Caco-2 (cell line): ENCODE measurements around the gene SLC16A12. TPM values are rescaled to one million over a fixed set of nuclear protein-coding genes. Genes with fewer than 3 reads are reported as not detected.

ENCODE experiments used
- BruUV-seq: library from RNA; stranded (reverse); fragments of 400-500 nt; replicated peaks from 2 replicates; lab custom pipeline; 2021; lab: Mats Ljungman, UMichigan
- CTCF ChIA-PET: fragments of 300-600 bp; sonication (Branson Sonifier 250); formaldehyde crosslinking; loops from one replicate; lab custom pipeline; 2022; ENCODE audit warnings: antibody characterized with exemption; lab: Charles Lee
- POLR2A ChIA-PET: fragments of 300-600 bp; sonication (Branson Sonifier 250); formaldehyde crosslinking; loops from one replicate; lab custom pipeline; 2022; ENCODE audit warnings: antibody characterized with exemption; lab: Charles Lee
- DNase-seq, 2 experiments: peaks; one replicate each; pipeline versions ENCODE4 v3.0.0 to v3.0.0-alpha.2; 2020 to 2022
- H3K27me3 ChIP-seq: replicated peaks from 2 replicates; pipeline ENCODE4 v1.6.0; 2011; ENCODE audit warnings: low read length; ENCODE audit not compliant: control insufficient read depth, insufficient read depth
- H3K36me3 ChIP-seq: 2 replicates; pipeline ENCODE4 v1.5.1; 2011; ENCODE audit warnings: low read length; ENCODE audit not compliant: control insufficient read depth, insufficient read depth
- H3K4me1 ChIP-seq: fragments of 250-450 bp; sonication (Bioruptor Pico); 2 replicates; pipeline ENCODE4 v1.5.1; 2020; ENCODE audit warnings: mild to moderate bottlenecking
- H3K4me3 ChIP-seq: 2 replicates; pipeline ENCODE4 v1.5.1; 2011; ENCODE audit warnings: low read depth, mild to moderate bottlenecking, control low read depth, low read length
- H3K9me3 ChIP-seq: fragments of 250-450 bp; sonication (Bioruptor Pico); 2 replicates; pipeline ENCODE4 v1.5.1; 2020; ENCODE audit warnings: mild to moderate bottlenecking, moderate library complexity
- H3K27ac Mint-ChIP-seq: one replicate; pipeline ENCODE4 v1.8.0; 2022; ENCODE audit warnings: mixed read lengths; ENCODE audit not compliant: unreplicated experiment
- H3K27me3 Mint-ChIP-seq: one replicate; pipeline ENCODE4 v1.8.0; 2022; ENCODE audit warnings: mixed read lengths; ENCODE audit not compliant: insufficient read depth, unreplicated experiment
- H3K36me3 Mint-ChIP-seq: one replicate; pipeline ENCODE4 v1.8.0; 2022; ENCODE audit warnings: mild to moderate bottlenecking, mixed read lengths; ENCODE audit not compliant: insufficient read depth, unreplicated experiment
- H3K4me1 Mint-ChIP-seq: one replicate; pipeline ENCODE4 v1.8.0; 2022; ENCODE audit warnings: low read depth, mixed read lengths; ENCODE audit not compliant: unreplicated experiment
- H3K4me3 Mint-ChIP-seq: one replicate; pipeline ENCODE4 v1.8.0; 2022; ENCODE audit warnings: mild to moderate bottlenecking, moderate library complexity, mixed read lengths; ENCODE audit not compliant: unreplicated experiment
- H3K9me3 Mint-ChIP-seq: one replicate; pipeline ENCODE4 v1.8.0; 2022; ENCODE audit warnings: mixed read lengths; ENCODE audit not compliant: unreplicated experiment
- CTCF ChIP-seq, 2 experiments: fragments of 200-600 bp in 1 of 2; IDR thresholded peaks; 1 replicate in 1 of 2; 2 replicates in 1 of 2; pipeline versions ENCODE4 v1.5.1 to v1.8.0; 2011 to 2022; ENCODE audit warnings: antibody characterized with exemption in 1 of 2, control low read depth in 1 of 2, inconsistent platforms in 1 of 2, low read depth in 1 of 2, low read length in 1 of 2, mild to moderate bottlenecking in 1 of 2, moderate library complexity in 1 of 2; ENCODE audit not compliant: insufficient read depth in 1 of 2, severe bottlenecking in 1 of 2, unreplicated experiment in 1 of 2
- intact Hi-C: fragments of 100-400 bp; cut with micrococcal nuclease; formaldehyde crosslinking; loops from one replicate; pipeline ENCODE4 v1.10.0; 2022; ENCODE audit not compliant: unreplicated experiment
- total RNA-seq: library from RNA; stranded (reverse); gene quantifications from 2 replicates; pipeline ENCODE4 v1.2.3, GENCODE V29; 2022

SLC16A12 gene
- total RNA-seq, 1 experiment from 2014 or later = not detected

- POLR2A ChIA-PET = no interaction called here
These were observed 5.1 kb upstream of the SLC16A12 start for GRCh38 chr10:89540420-89540949.

GRCh38 chr10:89537364-89537763 lies 2.0 kb upstream of the SLC16A12 start:
- Histone ChIP-seq H3K36me3 (no peaks in the 10 kb centered on the region), H3K9me3 (no peaks in the 10 kb centered on the region), H3K4me3 (no peak overlapping the region), H3K4me1 (no peaks in the 10 kb centered on the region), H3K27me3 (no peaks in the 10 kb centered on the region)
- intact Hi-C loops = no loop called here
- Mint-ChIP-seq H3K4me1 (no peaks in the 10 kb centered on the region), H3K4me3 (no peak overlapping the region), H3K36me3 (no peaks in the 10 kb centered on the region), H3K27ac (no peak overlapping the region), H3K9me3 (no peaks in the 10 kb centered on the region), H3K27me3 (peaks cover 21% of the 10 kb centered on the region)
- CTCF ChIA-PET = no interaction called here
- POLR2A ChIA-PET = no interaction called here
- TF ChIP-seq CTCF (IDR thresholded peaks at IDR 0.05; ENCODE audit: insufficient read depth in 1 of 2, low read depth in 1 of 2, low read length in 1 of 2, severe bottlenecking in 1 of 2, unreplicated experiment in 1 of 2) = no peak
- DNase-seq = no peak
- no TSS peak for BruUV-seq

More at GRCh38 chr10:89540420-89540949, 5.1 kb upstream of the SLC16A12 start:
- H3K4me1 ChIP-seq = no peaks in the 10 kb centered on the region
- H3K27me3 ChIP-seq = no peaks in the 10 kb centered on the region
- H3K4me3 ChIP-seq = no peak overlapping the region
- H3K36me3 Mint-ChIP-seq = no peaks in the 10 kb centered on the region
- H3K27me3 Mint-ChIP-seq = peaks cover 12% of the 10 kb centered on the region
- TF ChIP-seq CTCF (IDR thresholded peaks at IDR 0.05; ENCODE audit: insufficient read depth in 1 of 2, low read depth in 1 of 2, low read length in 1 of 2, severe bottlenecking in 1 of 2, unreplicated experiment in 1 of 2) = no peak
- no peaks in the 10 kb centered on the region for H3K36me3 ChIP-seq
- no peaks in the 10 kb centered on the region for H3K9me3 ChIP-seq
- H3K9me3 Mint-ChIP-seq = no peaks in the 10 kb centered on the region
- DNase-seq = no peak
- H3K4me1 Mint-ChIP-seq = no peaks in the 10 kb centered on the region
- intact Hi-C loops = no loop called here
- H3K27ac Mint-ChIP-seq = no peak overlapping the region
- CTCF ChIA-PET = no interaction called here
- no peak overlapping the region for H3K4me3 Mint-ChIP-seq
- no TSS peak for BruUV-seq

GRCh38 chr10:89536013-89536354 lies 590 bp upstream of the SLC16A12 start:
- Mint-ChIP-seq H3K36me3 (no peaks in the 10 kb centered on the region), H3K9me3 (no peaks in the 10 kb centered on the region), H3K4me1 (no peaks in the 10 kb centered on the region), H3K4me3 (no peak overlapping the region), H3K27me3 (peaks cover 24% of the 10 kb centered on the region), H3K27ac (no peak overlapping the region)
- BruUV-seq = no TSS peak
- Histone ChIP-seq H3K4me3 (peak overlapping the region; percentile 15), H3K4me1 (no peaks in the 10 kb centered on the region), H3K36me3 (no peaks in the 10 kb centered on the region), H3K27me3 (peaks cover 2% of the 10 kb centered on the region; the same call in 1 of the 2 replicates), H3K9me3 (no peaks in the 10 kb centered on the region)
- DNase-seq = no peak
- TF ChIP-seq CTCF (IDR thresholded peaks at IDR 0.05; ENCODE audit: insufficient read depth in 1 of 2, low read depth in 1 of 2, low read length in 1 of 2, severe bottlenecking in 1 of 2, unreplicated experiment in 1 of 2) = no peak
- intact Hi-C loops = no loop called here
- ChIA-PET POLR2A (no interaction called here), CTCF (no interaction called here)
